Hepatocyte (in vitro differentiated cells): ENCODE measurements around the gene ARAP1. TPM values are rescaled to one million over a fixed set of nuclear protein-coding genes. Genes with fewer than 3 reads are reported as not detected.

Source experiments
- DNase-seq: peaks from one replicate; pipeline ENCODE4 v3.0.0-alpha.2; 2016; ENCODE audit warnings: low spot score
- H2AFZ ChIP-seq: fragments of 200-600 bp; sonication (generic); 2 replicates; pipeline ENCODE4 v1.6.0; 2016; ENCODE audit warnings: antibody characterized with exemption, mild to moderate bottlenecking
- H3K27ac ChIP-seq: fragments of 200-600 bp; sonication (generic); 2 replicates; pipeline ENCODE4 v1.5.1; 2016; ENCODE audit warnings: mild to moderate bottlenecking
- H3K27me3 ChIP-seq: fragments of 200-600 bp; sonication (generic); 2 replicates; pipeline ENCODE4 v1.6.1; 2016
- H3K36me3 ChIP-seq: fragments of 200-600 bp; sonication (generic); replicated peaks from 2 replicates; pipeline ENCODE4 v1.5.1; 2016; ENCODE audit warnings: low read depth; ENCODE audit not compliant: insufficient read depth
- H3K4me1 ChIP-seq: fragments of 200-600 bp; sonication (generic); 2 replicates; pipeline ENCODE4 v1.5.1; 2016; ENCODE audit warnings: mild to moderate bottlenecking, moderate library complexity; ENCODE audit not compliant: insufficient read depth
- H3K4me2 ChIP-seq: fragments of 200-600 bp; sonication (generic); 2 replicates; pipeline ENCODE4 v1.6.0; 2016
- H3K4me3 ChIP-seq: fragments of 200-600 bp; sonication (generic); 2 replicates; pipeline ENCODE4 v1.5.1; 2016; ENCODE audit warnings: mild to moderate bottlenecking
- H3K79me2 ChIP-seq: fragments of 200-600 bp; sonication (generic); 2 replicates; pipeline ENCODE4 v1.6.0; 2017; ENCODE audit warnings: mild to moderate bottlenecking
- H3K9me2 ChIP-seq: fragments of 200-600 bp; sonication (generic); replicated peaks from 2 replicates; pipeline ENCODE4 v1.6.0; 2017; ENCODE audit warnings: mild to moderate bottlenecking; ENCODE audit not compliant: insufficient read depth
- H3K9me3 ChIP-seq: fragments of 200-600 bp; sonication (generic); 2 replicates; pipeline ENCODE4 v1.5.1; 2016; ENCODE audit warnings: low read depth, mild to moderate bottlenecking
- H4K20me1 ChIP-seq: fragments of 200-600 bp; sonication (generic); 2 replicates; pipeline ENCODE4 v1.6.0; 2016; ENCODE audit warnings: mild to moderate bottlenecking; ENCODE audit not compliant: insufficient read depth, poor library complexity, severe bottlenecking
- EZH2 ChIP-seq: fragments of 200-600 bp; sonication (generic); IDR thresholded peaks from 2 replicates; pipeline ENCODE4 v1.6.1; 2016; ENCODE audit warnings: antibody characterized with exemption, mild to moderate bottlenecking, borderline replicate concordance
- EZH2phosphoT487 ChIP-seq: fragments of 200-600 bp; sonication (generic); IDR thresholded peaks from one replicate; pipeline ENCODE4 v1.6.1; 2018; ENCODE audit warnings: antibody characterized with exemption, mild to moderate bottlenecking, low read depth, moderate library complexity; ENCODE audit not compliant: unreplicated experiment, severe bottlenecking
- WGBS: methylation state at CpG from one replicate; pipeline ENCODE4 v1.1.6; 2016; ENCODE audit warnings: low lambda C conversion rate; ENCODE audit errors: missing lambda C conversion rate; 5-methylcytosine and 5-hydroxymethylcytosine counted together
- polyA plus RNA-seq: library from polyadenylated mRNA; unstranded; fragments of >200 nt; fragmentation: Nextera tagmentation; extraction: Ambion mirVana; gene quantifications from 2 replicates; pipeline ENCODE4 v1.2.1, GENCODE V29; 2016
- total RNA-seq: library from RNA; depleted of rRNA; stranded (reverse); fragments of >200 nt; gene quantifications from 2 replicates; pipeline ENCODE4 v1.2.3, GENCODE V29; 2014
- TF ChIP-seq, protein P1 (sequence below): fragments of 200-600 bp; sonication (generic); IDR thresholded peaks from 2 replicates; pipeline ENCODE4 v1.5.1; 2016; ENCODE audit warnings: antibody characterized with exemption, mild to moderate bottlenecking; ENCODE audit not compliant: poor library complexity

The ARAP1 gene
- total and polyA plus RNA-seq, 2 experiments from 2014 or later = 60.2 to 118 TPM

DNA sequence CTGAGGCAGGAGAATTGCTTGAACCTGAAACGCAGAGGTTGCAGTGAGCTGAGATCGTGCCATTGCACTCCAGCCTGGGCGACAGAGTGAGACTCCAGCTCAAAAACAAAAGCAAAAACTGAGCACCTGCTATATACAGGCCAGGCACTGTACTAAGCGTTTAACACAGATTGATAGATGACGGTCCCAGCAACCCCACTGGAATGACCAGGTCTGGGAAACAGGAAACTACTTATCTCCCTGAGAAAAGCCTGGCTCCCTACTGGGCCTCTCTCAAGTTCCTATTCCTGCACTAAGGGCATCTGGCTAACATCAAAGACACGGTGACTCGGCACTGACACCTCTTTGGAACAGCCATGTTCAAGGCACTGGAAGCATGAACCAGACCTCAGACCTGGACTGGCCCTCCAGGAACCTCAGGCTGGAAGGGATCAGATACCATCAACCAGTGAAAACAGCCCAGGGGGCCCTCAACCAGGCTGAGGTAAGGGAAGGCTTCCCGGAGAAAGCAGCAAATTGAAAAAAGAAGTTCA is 16.6 kb downstream of the ARAP1 start:
- DNase-seq = peak; percentile 81
- H3K79me2 ChIP-seq = peaks cover 59% of the 10 kb centered on the region
- no peaks in the 10 kb centered on the region for H3K27me3 ChIP-seq
- WGBS = 57% methylated on average over 8 of the region's 8 CpGs
- H3K4me3 ChIP-seq = no peak overlapping the region
- no peaks in the 10 kb centered on the region for H3K9me3 ChIP-seq
- no peaks in the 10 kb centered on the region for H3K4me1 ChIP-seq
- peak overlapping the region; percentile 16 for H3K4me2 ChIP-seq
- no peaks in the 10 kb centered on the region for H3K9me2 ChIP-seq
- H3K36me3 ChIP-seq = no peaks in the 10 kb centered on the region
- TF ChIP-seq EZH2phosphoT487 (no peak), EZH2 (no peak)
- TF ChIP-seq, protein P1, sequence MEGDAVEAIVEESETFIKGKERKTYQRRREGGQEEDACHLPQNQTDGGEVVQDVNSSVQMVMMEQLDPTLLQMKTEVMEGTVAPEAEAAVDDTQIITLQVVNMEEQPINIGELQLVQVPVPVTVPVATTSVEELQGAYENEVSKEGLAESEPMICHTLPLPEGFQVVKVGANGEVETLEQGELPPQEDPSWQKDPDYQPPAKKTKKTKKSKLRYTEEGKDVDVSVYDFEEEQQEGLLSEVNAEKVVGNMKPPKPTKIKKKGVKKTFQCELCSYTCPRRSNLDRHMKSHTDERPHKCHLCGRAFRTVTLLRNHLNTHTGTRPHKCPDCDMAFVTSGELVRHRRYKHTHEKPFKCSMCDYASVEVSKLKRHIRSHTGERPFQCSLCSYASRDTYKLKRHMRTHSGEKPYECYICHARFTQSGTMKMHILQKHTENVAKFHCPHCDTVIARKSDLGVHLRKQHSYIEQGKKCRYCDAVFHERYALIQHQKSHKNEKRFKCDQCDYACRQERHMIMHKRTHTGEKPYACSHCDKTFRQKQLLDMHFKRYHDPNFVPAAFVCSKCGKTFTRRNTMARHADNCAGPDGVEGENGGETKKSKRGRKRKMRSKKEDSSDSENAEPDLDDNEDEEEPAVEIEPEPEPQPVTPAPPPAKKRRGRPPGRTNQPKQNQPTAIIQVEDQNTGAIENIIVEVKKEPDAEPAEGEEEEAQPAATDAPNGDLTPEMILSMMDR = no peak
- H2AFZ ChIP-seq = no peak overlapping the region
- no peaks in the 10 kb centered on the region for H4K20me1 ChIP-seq
- H3K27ac ChIP-seq = peak overlapping the region; percentile 52

DNA sequence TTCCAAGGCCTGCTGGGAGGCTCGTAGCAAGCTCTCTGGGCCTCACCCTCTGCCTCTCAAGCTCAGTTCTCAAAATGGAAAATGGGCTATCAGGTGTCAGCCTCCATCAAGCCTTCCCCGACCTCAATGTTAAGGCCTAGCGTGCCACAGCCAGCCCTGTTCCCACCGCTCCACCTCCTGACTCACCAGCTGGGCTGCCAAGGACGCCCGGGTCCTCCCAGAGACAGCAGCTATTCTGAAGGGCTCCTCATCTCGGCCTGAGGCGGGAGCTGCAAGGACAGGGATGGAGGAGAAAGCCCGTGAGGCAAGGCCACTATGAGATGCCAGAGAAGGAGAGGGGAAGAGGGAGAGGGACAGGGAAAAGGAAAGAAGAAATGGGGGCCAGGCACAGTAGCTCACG is 19.9 kb downstream of the ARAP1 start:
- Histone ChIP-seq H3K4me1 (no peaks in the 10 kb centered on the region), H3K27me3 (no peaks in the 10 kb centered on the region), H3K27ac (peak overlapping the region; percentile 10), H3K9me2 (no peaks in the 10 kb centered on the region), H3K9me3 (no peaks in the 10 kb centered on the region), H3K79me2 (peaks cover 47% of the 10 kb centered on the region), H4K20me1 (no peaks in the 10 kb centered on the region), H2AFZ (no peak overlapping the region), H3K36me3 (no peaks in the 10 kb centered on the region), H3K4me3 (no peak overlapping the region), H3K4me2 (no peak overlapping the region)
- DNase-seq = no peak
- 94% methylated on average over 10 of the region's 10 CpGs for WGBS
- TF ChIP-seq EZH2 (no peak), EZH2phosphoT487 (no peak)
- TF ChIP-seq, protein P1 = no peak

DNA sequence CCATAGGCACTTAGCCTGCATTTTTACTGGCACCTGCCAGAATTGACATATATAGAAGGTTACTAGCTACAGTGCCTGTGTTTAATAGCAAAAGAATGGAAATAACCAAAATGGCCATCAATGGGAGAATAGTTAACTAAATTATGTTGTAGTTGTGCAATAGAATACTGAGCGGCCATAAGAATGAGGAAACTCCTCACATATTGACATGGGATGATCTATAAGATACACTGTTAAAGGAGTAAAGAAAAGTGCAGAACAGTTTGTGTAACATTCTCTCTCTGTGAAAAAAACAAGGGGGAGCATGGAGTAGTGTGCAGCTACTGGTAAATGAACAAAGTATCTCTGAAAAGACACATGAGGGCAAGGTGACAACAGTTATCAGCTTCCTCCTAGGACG is 21.5 kb downstream of the ARAP1 start:
- H3K9me3 ChIP-seq = no peaks in the 10 kb centered on the region
- no peak overlapping the region for H2AFZ ChIP-seq
- peaks cover under 1% of the 10 kb centered on the region for H3K4me1 ChIP-seq
- H4K20me1 ChIP-seq = no peaks in the 10 kb centered on the region
- no peaks in the 10 kb centered on the region for H3K9me2 ChIP-seq
- H3K79me2 ChIP-seq = peaks cover 39% of the 10 kb centered on the region
- no peaks in the 10 kb centered on the region for H3K36me3 ChIP-seq
- H3K27me3 ChIP-seq = no peaks in the 10 kb centered on the region
- WGBS = 63% methylated on average over 2 of the region's 2 CpGs
- H3K4me2 ChIP-seq = no peak overlapping the region
- TF ChIP-seq EZH2 = no peak
- TF ChIP-seq, protein P1 = no peak
- no peak for TF ChIP-seq EZH2phosphoT487
- no peak for DNase-seq
- no peak overlapping the region for H3K27ac ChIP-seq
- no peak overlapping the region for H3K4me3 ChIP-seq

DNA sequence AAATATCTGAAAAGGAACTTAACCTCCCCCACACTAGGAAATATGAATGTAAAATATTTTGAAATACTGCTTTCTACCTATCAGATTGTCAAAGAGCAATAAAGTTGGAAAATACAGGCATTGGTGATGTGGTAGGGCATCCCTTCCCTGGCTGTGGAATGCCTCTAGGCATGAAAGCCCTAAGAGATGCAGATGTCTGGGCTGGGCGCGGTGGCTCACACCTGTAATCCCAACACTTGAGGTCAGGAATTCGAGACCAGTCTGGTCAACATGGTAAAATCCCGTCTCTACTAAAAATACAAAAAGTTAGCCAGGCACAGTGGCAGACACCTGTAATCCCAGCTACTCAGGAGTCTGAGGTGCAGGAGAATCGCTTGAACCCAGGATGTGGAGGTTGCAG is 22.0 kb downstream of the ARAP1 start:
- Histone ChIP-seq H3K27me3 (no peaks in the 10 kb centered on the region), H3K79me2 (peaks cover 39% of the 10 kb centered on the region), H3K4me3 (no peak overlapping the region), H2AFZ (no peak overlapping the region), H3K4me1 (peaks cover 5% of the 10 kb centered on the region), H3K9me3 (no peaks in the 10 kb centered on the region), H4K20me1 (no peaks in the 10 kb centered on the region), H3K9me2 (no peaks in the 10 kb centered on the region), H3K4me2 (no peak overlapping the region), H3K27ac (no peak overlapping the region), H3K36me3 (no peaks in the 10 kb centered on the region)
- DNase-seq = no peak
- TF ChIP-seq EZH2phosphoT487 = no peak
- TF ChIP-seq, protein P1 = no peak
- no peak for TF ChIP-seq EZH2
- WGBS = 74% methylated on average over 5 of the region's 5 CpGs
